Stomach (tissue), 4 donors: ENCODE results near the gene FAM47B.

Experiments
- POLR2A ChIP-seq, 4 donors: fragments of 450-650 bp; IDR thresholded peaks; one replicate each; pipeline ENCODE4 v1.6.1; 2016; ENCODE audit warnings: antibody characterized with exemption in 4 of 4, control low read depth in 2 of 4, mild to moderate bottlenecking in 1 of 4, moderate library complexity in 1 of 4
- POLR2AphosphoS5 ChIP-seq, 3 donors: sonication (generic); formaldehyde crosslinking; IDR thresholded peaks; one replicate each; pipeline ENCODE4 v1.6.1; 2016; ENCODE audit warnings: antibody characterized with exemption in 3 of 3
- TF ChIP-seq, protein P1 (sequence below), 7 experiments: fragments of 450-650 bp in 4 of 7; fragments of 200-600 bp in 3 of 7; sonication (generic) in 3 of 7; IDR thresholded peaks; one replicate each; pipeline ENCODE4 v1.5.1; 2016 to 2019; ENCODE audit warnings: antibody characterized with exemption in 7 of 7, control low read depth in 2 of 7, mild to moderate bottlenecking in 1 of 7

DNA sequence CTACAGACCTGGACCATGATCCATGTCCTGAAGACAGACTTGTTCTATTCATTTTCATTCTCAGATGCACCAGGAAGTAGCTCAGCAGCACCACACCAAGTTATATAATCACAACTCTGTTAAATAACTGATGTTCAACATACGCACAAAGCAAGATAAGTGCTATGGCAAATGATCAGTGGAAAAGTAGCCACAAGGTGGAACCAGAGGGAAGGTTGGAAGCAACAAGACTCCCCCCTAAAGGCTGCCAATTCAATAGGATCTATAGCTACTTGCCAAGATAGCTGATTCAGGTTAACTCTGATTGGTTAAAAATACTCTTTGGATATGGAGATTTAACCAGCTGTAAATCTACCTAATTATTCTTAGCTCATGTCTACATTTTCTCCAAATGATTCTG is 23.7 kb upstream of the FAM47B start:
- TF ChIP-seq, protein P1, sequence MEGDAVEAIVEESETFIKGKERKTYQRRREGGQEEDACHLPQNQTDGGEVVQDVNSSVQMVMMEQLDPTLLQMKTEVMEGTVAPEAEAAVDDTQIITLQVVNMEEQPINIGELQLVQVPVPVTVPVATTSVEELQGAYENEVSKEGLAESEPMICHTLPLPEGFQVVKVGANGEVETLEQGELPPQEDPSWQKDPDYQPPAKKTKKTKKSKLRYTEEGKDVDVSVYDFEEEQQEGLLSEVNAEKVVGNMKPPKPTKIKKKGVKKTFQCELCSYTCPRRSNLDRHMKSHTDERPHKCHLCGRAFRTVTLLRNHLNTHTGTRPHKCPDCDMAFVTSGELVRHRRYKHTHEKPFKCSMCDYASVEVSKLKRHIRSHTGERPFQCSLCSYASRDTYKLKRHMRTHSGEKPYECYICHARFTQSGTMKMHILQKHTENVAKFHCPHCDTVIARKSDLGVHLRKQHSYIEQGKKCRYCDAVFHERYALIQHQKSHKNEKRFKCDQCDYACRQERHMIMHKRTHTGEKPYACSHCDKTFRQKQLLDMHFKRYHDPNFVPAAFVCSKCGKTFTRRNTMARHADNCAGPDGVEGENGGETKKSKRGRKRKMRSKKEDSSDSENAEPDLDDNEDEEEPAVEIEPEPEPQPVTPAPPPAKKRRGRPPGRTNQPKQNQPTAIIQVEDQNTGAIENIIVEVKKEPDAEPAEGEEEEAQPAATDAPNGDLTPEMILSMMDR (IDR thresholded peaks at IDR 0.05), result peak in 2 of 7 experiments; percentile 6 to 12
- no peak for TF ChIP-seq POLR2A (IDR thresholded peaks at IDR 0.05)
- no peak for TF ChIP-seq POLR2AphosphoS5 (IDR thresholded peaks at IDR 0.05)
